ENCODE data around the gene KCNQ1. TPM values are rescaled to one million over a fixed set of nuclear protein-coding genes. Genes with fewer than 3 reads are reported as not detected.

The KCNQ1 gene
- total RNA-seq, 1 donor from 2014 or later: 8.5 TPM

- no peak for TF ChIP-seq CTCF (IDR thresholded peaks at IDR 0.05; ENCODE audit: unreplicated experiment)
- H3K27ac Mint-ChIP-seq: peak overlapping the region; percentile 83
- no peak overlapping the region for H3K4me3 Mint-ChIP-seq
- no peaks in the 10 kb centered on the region for H3K36me3 Mint-ChIP-seq
- DNase-seq (ENCODE audit: low spot score in 2 of 2, unreplicated experiment in 2 of 2): no peak
- H3K4me1 Mint-ChIP-seq: peaks cover 35% of the 10 kb centered on the region
- H3K27me3 Mint-ChIP-seq (ENCODE audit: low read depth): no peaks in the 10 kb centered on the region
- H3K9me3 Mint-ChIP-seq: no peaks in the 10 kb centered on the region
Observed at GRCh38 chr11:2742201-2742600, 297.4 kb downstream of the KCNQ1 start.

- H3K27me3 Mint-ChIP-seq (ENCODE audit: low read depth): no peaks in the 10 kb centered on the region
- H3K27ac Mint-ChIP-seq: no peak overlapping the region
- no peak for TF ChIP-seq CTCF (IDR thresholded peaks at IDR 0.05; ENCODE audit: unreplicated experiment)
- DNase-seq (ENCODE audit: low spot score in 2 of 2, unreplicated experiment in 2 of 2): no peak
- peaks cover 35% of the 10 kb centered on the region for H3K4me1 Mint-ChIP-seq
- H3K36me3 Mint-ChIP-seq: no peaks in the 10 kb centered on the region
- no peak overlapping the region for H3K4me3 Mint-ChIP-seq
- H3K9me3 Mint-ChIP-seq: no peaks in the 10 kb centered on the region
Observed at GRCh38 chr11:2742611-2743426, 298.0 kb downstream of the KCNQ1 start.

GRCh38 chr11:2743427-2744110 is 298.8 kb downstream of the KCNQ1 start:
- H3K27ac Mint-ChIP-seq: no peak overlapping the region
- DNase-seq (ENCODE audit: low spot score in 2 of 2, unreplicated experiment in 2 of 2): no peak
- no peaks in the 10 kb centered on the region for H3K36me3 Mint-ChIP-seq
- no peak for TF ChIP-seq CTCF (IDR thresholded peaks at IDR 0.05; ENCODE audit: unreplicated experiment)
- H3K9me3 Mint-ChIP-seq: no peaks in the 10 kb centered on the region
- no peak overlapping the region for H3K4me3 Mint-ChIP-seq
- H3K27me3 Mint-ChIP-seq (ENCODE audit: low read depth): no peaks in the 10 kb centered on the region
- H3K4me1 Mint-ChIP-seq: peaks cover 38% of the 10 kb centered on the region

GRCh38 chr11:2744166-2744565 is 299.4 kb downstream of the KCNQ1 start:
- no peak for TF ChIP-seq CTCF (IDR thresholded peaks at IDR 0.05; ENCODE audit: unreplicated experiment)
- no peaks in the 10 kb centered on the region for H3K27me3 Mint-ChIP-seq (ENCODE audit: low read depth)
- no peak for DNase-seq (ENCODE audit: low spot score in 2 of 2, unreplicated experiment in 2 of 2)
- H3K4me3 Mint-ChIP-seq: no peak overlapping the region
- H3K27ac Mint-ChIP-seq: no peak overlapping the region
- no peaks in the 10 kb centered on the region for H3K36me3 Mint-ChIP-seq
- H3K4me1 Mint-ChIP-seq: peaks cover 44% of the 10 kb centered on the region
- H3K9me3 Mint-ChIP-seq: no peaks in the 10 kb centered on the region

- H3K4me1 Mint-ChIP-seq: peaks cover 54% of the 10 kb centered on the region
- H3K27me3 Mint-ChIP-seq (ENCODE audit: low read depth): no peaks in the 10 kb centered on the region
- no peaks in the 10 kb centered on the region for H3K36me3 Mint-ChIP-seq
Observed at GRCh38 chr11:2745511-2745910, 300.7 kb downstream of the KCNQ1 start.

More at GRCh38 chr11:2745511-2745910, 300.7 kb downstream of the KCNQ1 start:
- H3K4me3 Mint-ChIP-seq: no peak overlapping the region
- no peak for DNase-seq (ENCODE audit: low spot score in 2 of 2, unreplicated experiment in 2 of 2)
- H3K9me3 Mint-ChIP-seq: no peaks in the 10 kb centered on the region
- TF ChIP-seq CTCF (IDR thresholded peaks at IDR 0.05; ENCODE audit: unreplicated experiment): no peak
- H3K27ac Mint-ChIP-seq: no peak overlapping the region
